Neural progenitor cell (in vitro differentiated cells): ENCODE results near the gene VAV3. TPM values are rescaled to one million over a fixed set of nuclear protein-coding genes. Genes with fewer than 3 reads are reported as not detected.

Experiments
- DNase-seq: peaks from one replicate; pipeline ENCODE4 v3.0.0-alpha.2; 2016; ENCODE audit warnings: low spot score
- H2AFZ ChIP-seq: fragments of 200-600 bp; sonication (generic); replicated peaks from 2 replicates; pipeline ENCODE4 v1.6.1; 2016; ENCODE audit warnings: antibody characterized with exemption
- H3F3A ChIP-seq: fragments of 200-600 bp; sonication (generic); 2 replicates; pipeline ENCODE4 v1.6.1; 2016; ENCODE audit warnings: antibody characterized with exemption, low read depth
- H3K27ac ChIP-seq: fragments of 200-600 bp; sonication (generic); 2 replicates; pipeline ENCODE4 v1.5.1; 2016; ENCODE audit warnings: mild to moderate bottlenecking
- H3K27me3 ChIP-seq: fragments of 200-600 bp; sonication (generic); 2 replicates; pipeline ENCODE4 v1.6.1; 2016; ENCODE audit warnings: mild to moderate bottlenecking, moderate library complexity
- H3K36me3 ChIP-seq: fragments of 200-600 bp; sonication (generic); 2 replicates; pipeline ENCODE4 v1.5.1; 2016
- H3K4me1 ChIP-seq: fragments of 200-600 bp; sonication (generic); 2 replicates; pipeline ENCODE4 v1.6.1; 2016; ENCODE audit warnings: mixed run types
- H3K4me2 ChIP-seq: fragments of 200-600 bp; sonication (generic); 2 replicates; pipeline ENCODE4 v1.6.1; 2016
- H3K4me3 ChIP-seq: fragments of 200-600 bp; sonication (generic); 2 replicates; pipeline ENCODE4 v1.5.1; 2016
- H3K79me2 ChIP-seq: fragments of 200-600 bp; sonication (generic); 2 replicates; pipeline ENCODE4 v1.6.1; 2016; ENCODE audit warnings: low read depth
- H3K9ac ChIP-seq: fragments of 200-600 bp; sonication (generic); 2 replicates; pipeline ENCODE4 v1.6.1; 2016
- H3K9me3 ChIP-seq: fragments of 200-600 bp; sonication (generic); 2 replicates; pipeline ENCODE4 v1.5.1; 2016; ENCODE audit warnings: low read depth
- H4K20me1 ChIP-seq: fragments of 200-600 bp; sonication (generic); 2 replicates; pipeline ENCODE4 v1.6.1; 2016; ENCODE audit warnings: low read depth
- H3K27ac Mint-ChIP-seq: 3 replicates; pipeline ENCODE4 v1.8.0; 2021; ENCODE audit warnings: mixed read lengths
- H3K27me3 Mint-ChIP-seq: 2 replicates; pipeline ENCODE4 v1.8.0; 2022; ENCODE audit warnings: low read depth, mild to moderate bottlenecking, inconsistent platforms, moderate library complexity, mixed read lengths; ENCODE audit not compliant: insufficient read depth
- H3K36me3 Mint-ChIP-seq: 3 replicates; pipeline ENCODE4 v1.8.0; 2021; ENCODE audit warnings: mixed read lengths
- H3K4me1 Mint-ChIP-seq: 3 replicates; pipeline ENCODE4 v1.8.0; 2021; ENCODE audit warnings: mixed read lengths
- H3K4me3 Mint-ChIP-seq: 3 replicates; pipeline ENCODE4 v1.8.0; 2021; ENCODE audit warnings: mild to moderate bottlenecking, moderate library complexity, mixed read lengths
- H3K9me3 Mint-ChIP-seq: 3 replicates; pipeline ENCODE4 v1.8.0; 2020; ENCODE audit warnings: mixed read lengths
- EZH2 ChIP-seq: fragments of 200-600 bp; sonication (generic); IDR thresholded peaks from 2 replicates; pipeline ENCODE4 v1.6.1; 2017; ENCODE audit warnings: antibody characterized with exemption, mild to moderate bottlenecking, moderate library complexity
- EZH2phosphoT487 ChIP-seq: fragments of 200-600 bp; sonication (generic); IDR thresholded peaks from 2 replicates; pipeline ENCODE4 v1.6.1; 2017; ENCODE audit warnings: antibody characterized with exemption
- total RNA-seq: library from RNA; depleted of rRNA; stranded (reverse); fragments of >200 nt; gene quantifications from 2 replicates; pipeline ENCODE4 v1.2.3, GENCODE V29; 2015; ENCODE audit warnings: low replicate concordance
- TF ChIP-seq, protein P1 (sequence below): fragments of 200-600 bp; sonication (generic); IDR thresholded peaks from 2 replicates; pipeline ENCODE4 v1.5.1; 2017; ENCODE audit warnings: antibody characterized with exemption, mild to moderate bottlenecking

The VAV3 gene
- total RNA-seq, 1 donor from 2014 or later: 1.7 TPM

- Histone ChIP-seq H3K36me3 (no peaks in the 10 kb centered on the region), H3K9me3 (no peaks in the 10 kb centered on the region), H2AFZ (peak overlapping the region; percentile 77), H3K4me1 (peaks cover 16% of the 10 kb centered on the region), H3K9ac (no peak overlapping the region), H3K4me2 (peak overlapping the region; percentile 7), H3F3A (no peaks in the 10 kb centered on the region), H3K4me3 (no peak overlapping the region), H3K27ac (no peak overlapping the region), H3K79me2 (no peaks in the 10 kb centered on the region), H3K27me3 (no peaks in the 10 kb centered on the region), H4K20me1 (no peaks in the 10 kb centered on the region)
- Mint-ChIP-seq H3K4me1 (peaks cover 11% of the 10 kb centered on the region), H3K36me3 (no peaks in the 10 kb centered on the region), H3K27me3 (peaks cover 5% of the 10 kb centered on the region), H3K27ac (no peak overlapping the region), H3K4me3 (no peak overlapping the region), H3K9me3 (peaks cover 5% of the 10 kb centered on the region)
- TF ChIP-seq, protein P1, sequence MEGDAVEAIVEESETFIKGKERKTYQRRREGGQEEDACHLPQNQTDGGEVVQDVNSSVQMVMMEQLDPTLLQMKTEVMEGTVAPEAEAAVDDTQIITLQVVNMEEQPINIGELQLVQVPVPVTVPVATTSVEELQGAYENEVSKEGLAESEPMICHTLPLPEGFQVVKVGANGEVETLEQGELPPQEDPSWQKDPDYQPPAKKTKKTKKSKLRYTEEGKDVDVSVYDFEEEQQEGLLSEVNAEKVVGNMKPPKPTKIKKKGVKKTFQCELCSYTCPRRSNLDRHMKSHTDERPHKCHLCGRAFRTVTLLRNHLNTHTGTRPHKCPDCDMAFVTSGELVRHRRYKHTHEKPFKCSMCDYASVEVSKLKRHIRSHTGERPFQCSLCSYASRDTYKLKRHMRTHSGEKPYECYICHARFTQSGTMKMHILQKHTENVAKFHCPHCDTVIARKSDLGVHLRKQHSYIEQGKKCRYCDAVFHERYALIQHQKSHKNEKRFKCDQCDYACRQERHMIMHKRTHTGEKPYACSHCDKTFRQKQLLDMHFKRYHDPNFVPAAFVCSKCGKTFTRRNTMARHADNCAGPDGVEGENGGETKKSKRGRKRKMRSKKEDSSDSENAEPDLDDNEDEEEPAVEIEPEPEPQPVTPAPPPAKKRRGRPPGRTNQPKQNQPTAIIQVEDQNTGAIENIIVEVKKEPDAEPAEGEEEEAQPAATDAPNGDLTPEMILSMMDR: no peak
- TF ChIP-seq EZH2 (no peak), EZH2phosphoT487 (no peak)
- DNase-seq: peak; percentile 54
These were observed 426.5 kb downstream of the VAV3 start for GRCh38 chr1:107538502-107538901.

DNA sequence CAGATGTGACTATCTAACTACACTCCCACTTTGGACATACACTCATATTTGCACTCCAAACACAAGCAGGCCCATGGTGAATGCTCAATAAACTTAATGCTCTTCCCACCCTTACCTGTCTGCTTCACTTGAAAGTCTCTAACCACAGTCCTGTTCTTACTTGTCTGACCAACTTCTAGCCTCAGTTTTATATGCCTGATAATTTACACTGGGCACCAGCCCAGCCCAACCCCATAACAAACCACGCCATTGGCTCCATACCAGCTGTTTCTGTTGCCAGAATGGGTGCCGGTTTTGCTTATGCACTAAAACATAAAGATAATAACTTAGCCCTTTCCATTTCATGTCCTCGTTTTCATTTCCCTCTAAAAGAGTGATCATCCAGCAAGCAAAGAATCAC is 428.7 kb downstream of the VAV3 start:
- Histone ChIP-seq H3K9ac (no peak overlapping the region), H3K27me3 (no peaks in the 10 kb centered on the region), H3K4me3 (no peak overlapping the region), H3K79me2 (no peaks in the 10 kb centered on the region), H3K27ac (no peak overlapping the region), H4K20me1 (no peaks in the 10 kb centered on the region), H3K36me3 (no peaks in the 10 kb centered on the region), H3K4me1 (peaks cover 16% of the 10 kb centered on the region), H3K4me2 (no peak overlapping the region), H3K9me3 (no peaks in the 10 kb centered on the region), H2AFZ (no peak overlapping the region), H3F3A (no peaks in the 10 kb centered on the region)
- Mint-ChIP-seq H3K27me3 (peaks cover 5% of the 10 kb centered on the region), H3K4me1 (peaks cover 11% of the 10 kb centered on the region), H3K9me3 (peaks cover 5% of the 10 kb centered on the region), H3K36me3 (no peaks in the 10 kb centered on the region), H3K4me3 (no peak overlapping the region), H3K27ac (no peak overlapping the region)
- DNase-seq: no peak
- TF ChIP-seq, protein P1: no peak
- TF ChIP-seq EZH2 (no peak), EZH2phosphoT487 (no peak)

GRCh38 chr1:107535091-107535490 is 429.9 kb downstream of the VAV3 start:
- Histone ChIP-seq H3K79me2 (no peaks in the 10 kb centered on the region), H3K4me2 (no peak overlapping the region), H3K27ac (no peak overlapping the region), H3K4me3 (no peak overlapping the region), H3K9ac (no peak overlapping the region), H3K36me3 (no peaks in the 10 kb centered on the region), H3F3A (no peaks in the 10 kb centered on the region), H3K4me1 (peaks cover 16% of the 10 kb centered on the region), H4K20me1 (no peaks in the 10 kb centered on the region), H3K27me3 (no peaks in the 10 kb centered on the region), H3K9me3 (no peaks in the 10 kb centered on the region), H2AFZ (no peak overlapping the region)
- peaks cover under 1% of the 10 kb centered on the region for H3K9me3 Mint-ChIP-seq
- H3K4me3 Mint-ChIP-seq: no peak overlapping the region
- no peaks in the 10 kb centered on the region for H3K36me3 Mint-ChIP-seq
- TF ChIP-seq, protein P1: no peak
- TF ChIP-seq EZH2phosphoT487 (no peak), EZH2 (no peak)
- H3K27ac Mint-ChIP-seq: no peak overlapping the region
- peaks cover 2% of the 10 kb centered on the region for H3K27me3 Mint-ChIP-seq
- peaks cover 11% of the 10 kb centered on the region for H3K4me1 Mint-ChIP-seq
- no peak for DNase-seq
